Measurements from ENCODE around the gene NLE1. TPM values are rescaled to one million over a fixed set of nuclear protein-coding genes. Genes with fewer than 3 reads are reported as not detected.

NLE1 gene
- total RNA-seq, 2 donors from 2014 or later, result 12.5 to 17.7 TPM

GRCh38 chr17:35170968-35171771 is 29.1 kb upstream of the NLE1 start:
- H3K27ac ChIP-seq, result no peak overlapping the region
- H3K27me3 ChIP-seq (replicated peaks; ENCODE audit: insufficient read depth), result no peaks in the 10 kb centered on the region
- no peaks in the 10 kb centered on the region for H3K36me3 ChIP-seq
- no peak for DNase-seq (ENCODE audit: low spot score)
- no peaks in the 10 kb centered on the region for H3K9me3 ChIP-seq
- intact Hi-C loops (cut with DNase I), result loop anchor here (5.0 kb wide), 2 partner anchors 141 to 361 kb away; no protein-coding TSS in a partner anchor
- 70% methylated on average over 18 of the region's 18 CpGs for WGBS
- no peaks in the 10 kb centered on the region for H3K4me1 ChIP-seq (replicated peaks)
- TF ChIP-seq CTCF (IDR thresholded peaks at IDR 0.05) (peak in 2 of 4 experiments; percentile 49 to 55), POLR2A (IDR thresholded peaks at IDR 0.05) (no peak)
- H3K4me3 ChIP-seq, result no peak overlapping the region

GRCh38 chr17:35169835-35170363 is 27.8 kb upstream of the NLE1 start:
- H3K9me3 ChIP-seq, result no peaks in the 10 kb centered on the region
- no peak overlapping the region for H3K27ac ChIP-seq
- TF ChIP-seq POLR2A (IDR thresholded peaks at IDR 0.05), result no peak
- no peak for TF ChIP-seq POLR2AphosphoS5 (IDR thresholded peaks at IDR 0.05)
- no peak for TF ChIP-seq CTCF (IDR thresholded peaks at IDR 0.05)
- H3K36me3 ChIP-seq, result no peaks in the 10 kb centered on the region
- H3K4me3 ChIP-seq, result no peak overlapping the region
- intact Hi-C loops (cut with DNase I), result loop anchor here (5.0 kb wide), 2 partner anchors 142 to 362 kb away; no protein-coding TSS in a partner anchor
- 89% methylated on average over 17 of the region's 17 CpGs for WGBS
- H3K27me3 ChIP-seq (replicated peaks; ENCODE audit: insufficient read depth), result no peaks in the 10 kb centered on the region
- no peak for DNase-seq (ENCODE audit: low spot score)
- H3K4me1 ChIP-seq (replicated peaks), result no peaks in the 10 kb centered on the region

- intact Hi-C loops (cut with DNase I), result no loop called here
- no peaks in the 10 kb centered on the region for H3K4me1 ChIP-seq (replicated peaks)
- 84% methylated on average over 1 of the region's 1 CpG for WGBS
Measured at GRCh38 chr17:35167666-35168065, 25.6 kb upstream of the NLE1 start.

GRCh38 chr17:35167046-35167445 is 24.9 kb upstream of the NLE1 start:
- TF ChIP-seq POLR2A (IDR thresholded peaks at IDR 0.05), result no peak
- intact Hi-C loops (cut with DNase I), result no loop called here
- Histone ChIP-seq H3K4me3 (no peak overlapping the region), H3K9me3 (no peaks in the 10 kb centered on the region), H3K4me1 (replicated peaks) (no peaks in the 10 kb centered on the region), H3K36me3 (no peaks in the 10 kb centered on the region), H3K27ac (no peak overlapping the region), H3K27me3 (replicated peaks; ENCODE audit: insufficient read depth) (no peaks in the 10 kb centered on the region)
- no peak for DNase-seq (ENCODE audit: low spot score)
- 55% methylated on average over 3 of the region's 3 CpGs for WGBS

More at GRCh38 chr17:35167666-35168065, 25.6 kb upstream of the NLE1 start:
- Histone ChIP-seq H3K36me3 (no peaks in the 10 kb centered on the region), H3K9me3 (no peaks in the 10 kb centered on the region), H3K27me3 (replicated peaks; ENCODE audit: insufficient read depth) (no peaks in the 10 kb centered on the region), H3K27ac (no peak overlapping the region), H3K4me3 (no peak overlapping the region)
- TF ChIP-seq POLR2AphosphoS5 (IDR thresholded peaks at IDR 0.05) (no peak), POLR2A (IDR thresholded peaks at IDR 0.05) (no peak), CTCF (IDR thresholded peaks at IDR 0.05) (no peak)
- DNase-seq (ENCODE audit: low spot score), result no peak

- no peak overlapping the region for H3K4me3 ChIP-seq
- intact Hi-C loops (cut with DNase I), result no loop called here
- TF ChIP-seq CTCF (IDR thresholded peaks at IDR 0.05) (no peak), POLR2A (IDR thresholded peaks at IDR 0.05) (no peak), POLR2AphosphoS5 (IDR thresholded peaks at IDR 0.05) (no peak)
- H3K9me3 ChIP-seq, result no peaks in the 10 kb centered on the region
- no peaks in the 10 kb centered on the region for H3K36me3 ChIP-seq
- no peak for DNase-seq (ENCODE audit: low spot score)
- 42% methylated on average over 5 of the region's 5 CpGs for whole genome bisulfite sequencing
- H3K27me3 ChIP-seq (replicated peaks; ENCODE audit: insufficient read depth), result no peaks in the 10 kb centered on the region
- no peak overlapping the region for H3K27ac ChIP-seq
- no peaks in the 10 kb centered on the region for H3K4me1 ChIP-seq (replicated peaks)
Measured at GRCh38 chr17:35166526-35166925, 24.4 kb upstream of the NLE1 start.
